Posterior vena cava (tissue), 2 donors: ENCODE data around the gene VRK3. TPM values are rescaled to one million over a fixed set of nuclear protein-coding genes. Genes with fewer than 3 reads are reported as not detected.

Experiments
- total RNA-seq, 2 donors: library from RNA; stranded (reverse); fragmentation: NEBNext Ultra II Directional; extraction: Animal tissue kit (Norgen Biotek cat#: 25700); gene quantifications; one replicate each; pipeline ENCODE4 v1.2.1, GENCODE V29; 2021
- donor health status: DM: yes; HTN: yes; CAD: no.
- donor health status: DM: yes; HTN: yes; CAD: no.

VRK3 gene
- total RNA-seq, 2 donors from 2014 or later = 19.7 to 23.0 TPM

Other genes starting within 250 kb of the VRK3 start
- gene FUZ, start 212.1 kb downstream of the VRK3 start, total RNA-seq = 10 to 100 TPM in 1 of 2 donors, 1 to 10 TPM in 1; 6.9 to 12.2 TPM
- 10 to 100 TPM; 25.6 to 25.9 TPM for gene MED25, start 207.1 kb downstream of the VRK3 start, total RNA-seq
- 10 to 100 TPM; 78.7 to 95.2 TPM for gene PTOV1, start 174.2 kb downstream of the VRK3 start, total RNA-seq
- gene PNKP, start 157.8 kb downstream of the VRK3 start, total RNA-seq = 10 to 100 TPM; 40.5 to 43.4 TPM
- gene AKT1S1, start 148.0 kb downstream of the VRK3 start, total RNA-seq = 10 to 100 TPM; 26.5 to 28.9 TPM
- gene TBC1D17, start 147.7 kb downstream of the VRK3 start, total RNA-seq = 10 to 100 TPM; 28.7 to 36.3 TPM
- gene IL4I1, start 128.5 kb downstream of the VRK3 start, total RNA-seq = 1 to 10 TPM; 1.1 to 1.3 TPM
- gene ATF5, start 96.2 kb downstream of the VRK3 start, total RNA-seq = 10 to 100 TPM; 18.8 to 37.0 TPM
- gene NUP62, start 95.9 kb downstream of the VRK3 start, total RNA-seq = 10 to 100 TPM; 21.9 to 27.1 TPM
- gene SIGLEC11, start 64.2 kb downstream of the VRK3 start, total RNA-seq = 1 to 10 TPM in 1 of 2 donors, under 1 TPM in 1; 0.95 to 3.3 TPM
- gene ZNF473, start 633 bp upstream of the VRK3 start, total RNA-seq = 1 to 10 TPM; 5.8 to 7.6 TPM
- gene IZUMO2, start 137.9 kb upstream of the VRK3 start, total RNA-seq = not detected
- gene MYH14, start 178.2 kb upstream of the VRK3 start, total RNA-seq = under 1 TPM; 0.60 to 0.62 TPM